HEK293T (cell line): ENCODE data around the gene CCDC86.

ENCODE experiments used
- CTCF ChIA-PET: fragments of 350-600 bp; formaldehyde crosslinking; extraction: SDS; loops from one replicate; lab custom pipeline; 2021; ENCODE audit warnings: antibody characterized with exemption, inconsistent platforms; lab: Yijun Ruan, JAX
- POLR2A ChIA-PET: fragments of 350-600 bp; formaldehyde crosslinking; extraction: SDS; loops from one replicate; lab custom pipeline; 2020; ENCODE audit warnings: antibody characterized with exemption, inconsistent platforms; lab: Yijun Ruan, JAX
- DNase-seq: peaks from one replicate; pipeline ENCODE4 v3.0.0; 2012; ENCODE audit warnings: mixed read lengths; ENCODE audit errors: extremely low spot score
- ARNT ChIP-seq: fragments of 450-650 bp; IDR thresholded peaks from 2 replicates; pipeline ENCODE4 v1.6.1; 2017; ENCODE audit warnings: mild to moderate bottlenecking
- BHLHE40 ChIP-seq: fragments of 450-650 bp; IDR thresholded peaks from 2 replicates; pipeline ENCODE4 v1.6.1; 2016; ENCODE audit warnings: mild to moderate bottlenecking, moderate library complexity, borderline replicate concordance
- CTBP1 ChIP-seq: fragments of 450-650 bp; IDR thresholded peaks from 2 replicates; pipeline ENCODE4 v1.6.1; 2016; ENCODE audit warnings: borderline replicate concordance
- ELF4 ChIP-seq: fragments of 450-650 bp; IDR thresholded peaks from 2 replicates; pipeline ENCODE4 v1.6.1; 2017; ENCODE audit warnings: antibody characterized with exemption
- FOXA1 ChIP-seq: fragments of 450-650 bp; IDR thresholded peaks from 2 replicates; pipeline ENCODE4 v1.6.1; 2016; ENCODE audit warnings: mild to moderate bottlenecking
- FOXK2 ChIP-seq: fragments of 450-650 bp; IDR thresholded peaks from 2 replicates; pipeline ENCODE4 v1.6.1; 2016; ENCODE audit warnings: mild to moderate bottlenecking
- FOXM1 ChIP-seq: fragments of 450-650 bp; IDR thresholded peaks from 2 replicates; pipeline ENCODE4 v1.6.1; 2017; ENCODE audit warnings: mild to moderate bottlenecking, borderline replicate concordance
- HDGF ChIP-seq: fragments of 450-650 bp; IDR thresholded peaks from 2 replicates; pipeline ENCODE4 v1.6.1; 2017; ENCODE audit warnings: antibody characterized with exemption, borderline replicate concordance
- L3MBTL2 ChIP-seq: fragments of 450-650 bp; conservative IDR thresholded peaks from 2 replicates; pipeline ENCODE4 v1.6.1; 2016; ENCODE audit warnings: mild to moderate bottlenecking
- LEF1 ChIP-seq: fragments of 450-650 bp; IDR thresholded peaks from 2 replicates; pipeline ENCODE4 v1.6.1; 2017; ENCODE audit warnings: mild to moderate bottlenecking, borderline replicate concordance
- NFRKB ChIP-seq: fragments of 450-650 bp; IDR thresholded peaks from 2 replicates; pipeline ENCODE4 v1.6.1; 2016; ENCODE audit warnings: mild to moderate bottlenecking, moderate library complexity
- PKNOX1 ChIP-seq: fragments of 450-650 bp; IDR thresholded peaks from 2 replicates; pipeline ENCODE4 v1.6.1; 2016
- SP1 ChIP-seq: fragments of 450-650 bp; IDR thresholded peaks from 2 replicates; pipeline ENCODE4 v1.6.1; 2017
- SUZ12 ChIP-seq: fragments of 450-650 bp; IDR thresholded peaks from 2 replicates; pipeline ENCODE4 v1.6.1; 2016; ENCODE audit warnings: mild to moderate bottlenecking
- TARDBP ChIP-seq: fragments of 450-650 bp; IDR thresholded peaks from 2 replicates; pipeline ENCODE4 v1.6.1; 2016
- ZNF384 ChIP-seq: fragments of 450-650 bp; IDR thresholded peaks from 2 replicates; pipeline ENCODE4 v1.6.1; 2016

Gene CCDC86, protein sequence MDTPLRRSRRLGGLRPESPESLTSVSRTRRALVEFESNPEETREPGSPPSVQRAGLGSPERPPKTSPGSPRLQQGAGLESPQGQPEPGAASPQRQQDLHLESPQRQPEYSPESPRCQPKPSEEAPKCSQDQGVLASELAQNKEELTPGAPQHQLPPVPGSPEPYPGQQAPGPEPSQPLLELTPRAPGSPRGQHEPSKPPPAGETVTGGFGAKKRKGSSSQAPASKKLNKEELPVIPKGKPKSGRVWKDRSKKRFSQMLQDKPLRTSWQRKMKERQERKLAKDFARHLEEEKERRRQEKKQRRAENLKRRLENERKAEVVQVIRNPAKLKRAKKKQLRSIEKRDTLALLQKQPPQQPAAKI

DNA sequence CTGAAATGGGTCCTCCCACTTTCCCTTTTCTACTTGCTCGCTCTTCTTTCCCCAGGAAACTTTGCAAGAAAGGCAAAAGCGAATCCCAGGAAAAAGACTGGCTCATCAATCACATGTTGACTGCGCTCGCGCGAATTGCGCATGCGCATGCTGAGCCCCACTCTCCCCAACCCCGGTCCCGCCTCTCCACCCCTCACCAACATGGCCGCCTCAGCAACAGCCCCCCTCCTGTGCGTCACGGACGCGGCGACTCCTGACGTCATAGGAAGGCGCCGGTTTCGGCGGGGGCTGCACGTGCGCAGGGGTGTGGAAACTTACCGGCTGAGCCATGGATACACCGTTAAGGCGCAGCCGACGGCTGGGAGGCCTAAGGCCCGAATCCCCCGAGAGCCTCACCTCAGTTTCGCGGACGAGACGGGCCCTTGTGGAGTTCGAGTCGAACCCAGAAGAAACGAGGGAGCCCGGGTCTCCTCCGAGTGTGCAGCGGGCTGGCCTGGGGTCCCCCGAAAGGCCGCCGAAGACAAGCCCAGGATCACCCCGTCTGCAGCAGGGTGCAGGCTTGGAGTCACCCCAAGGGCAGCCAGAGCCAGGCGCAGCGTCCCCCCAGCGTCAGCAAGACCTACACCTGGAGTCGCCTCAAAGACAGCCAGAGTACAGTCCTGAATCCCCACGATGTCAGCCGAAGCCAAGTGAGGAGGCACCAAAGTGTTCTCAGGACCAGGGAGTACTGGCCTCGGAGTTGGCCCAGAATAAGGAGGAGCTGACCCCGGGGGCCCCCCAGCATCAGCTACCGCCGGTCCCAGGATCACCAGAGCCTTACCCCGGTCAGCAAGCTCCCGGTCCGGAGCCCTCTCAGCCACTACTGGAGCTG lies at the start of gene CCDC86:
CCDC86 (plus strand) TSS at position 317 of the 871 bp plus-strand sequence; CDS start at position 329, 12 bp downstream.
- ChIA-PET CTCF (no interaction called here), POLR2A (interaction anchor here (0.6 to 1.4 kb wide), 3 partner anchors 10 to 72 kb away, joined by 3 to 8 read pairs (median 4); partner anchors contain the start of gene TMEM109)
- TF ChIP-seq FOXK2 (peak; percentile 86), ARNT (peak; percentile 58; the same call in 1 of the 2 replicates), TARDBP (no peak), PKNOX1 (peak; percentile 95), BHLHE40 (peak; percentile 67), L3MBTL2 (peak; percentile 96)
- DNase-seq, result peak; percentile 99

- POLR2A ChIA-PET, result no interaction called here
- CTCF ChIA-PET, result no interaction called here
- DNase-seq, result no peak
- TF ChIP-seq ELF4, result no peak
- no peak for TF ChIP-seq HDGF
- no peak for TF ChIP-seq SP1
- no peak for TF ChIP-seq FOXM1
- no peak for TF ChIP-seq SUZ12
- TF ChIP-seq NFRKB, result no peak
- TF ChIP-seq L3MBTL2, result no peak
- no peak for TF ChIP-seq PKNOX1
- no peak for TF ChIP-seq CTBP1
- no peak for TF ChIP-seq ARNT
- no peak for TF ChIP-seq FOXA1
- TF ChIP-seq TARDBP, result no peak
- TF ChIP-seq LEF1, result no peak
Observed at GRCh38 chr11:60792521-60792920, 49.4 kb upstream of the CCDC86 start.

- CTCF ChIA-PET, result interaction anchor here (1.6 kb wide), 1 partner anchor 36 kb away, joined by 5 read pairs; no protein-coding TSS in a partner anchor
- TF ChIP-seq LEF1 (no peak), ARNT (no peak), ZNF384 (no peak), BHLHE40 (no peak), ELF4 (no peak), SUZ12 (no peak), HDGF (no peak)
- DNase-seq, result no peak
- POLR2A ChIA-PET, result no interaction called here
Observed at GRCh38 chr11:60795291-60795690, 46.6 kb upstream of the CCDC86 start.

GRCh38 chr11:60797846-60798630 lies 43.9 kb upstream of the CCDC86 start:
- no peak for TF ChIP-seq HDGF
- no peak for TF ChIP-seq FOXA1
- no peak for TF ChIP-seq L3MBTL2
- no peak for DNase-seq
- ChIA-PET CTCF (no interaction called here), POLR2A (no interaction called here)

- no peak for TF ChIP-seq FOXK2
- TF ChIP-seq ELF4, result no peak
- no peak for TF ChIP-seq BHLHE40
- no peak for TF ChIP-seq ZNF384
- TF ChIP-seq FOXM1, result no peak
- no peak for TF ChIP-seq NFRKB
- TF ChIP-seq SP1, result no peak
- no peak for TF ChIP-seq FOXA1
- TF ChIP-seq LEF1, result no peak
- TF ChIP-seq HDGF, result no peak
- TF ChIP-seq ARNT, result no peak
Observed at GRCh38 chr11:60798631-60799030, 43.3 kb upstream of the CCDC86 start.

DNA sequence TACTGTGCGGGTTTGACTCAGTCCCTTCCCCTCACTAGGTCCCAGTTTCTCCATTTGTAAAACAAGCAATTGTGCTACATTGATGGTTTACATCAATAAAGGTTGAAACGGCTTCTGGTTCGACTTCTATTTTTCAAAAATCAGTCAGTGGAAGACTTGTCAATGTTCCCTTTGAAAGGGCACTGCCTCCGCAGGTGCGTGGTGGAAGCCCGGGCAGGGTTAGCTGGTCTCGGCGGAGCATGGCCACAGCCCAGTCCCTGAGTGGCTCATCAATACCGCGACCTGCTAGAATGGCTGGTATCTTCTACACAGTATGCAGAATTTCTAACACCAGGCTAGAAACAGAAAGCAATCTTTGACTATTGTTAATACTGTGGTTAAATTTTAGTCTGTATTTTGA lies 40.7 kb upstream of the CCDC86 start:
- DNase-seq, result no peak
- TF ChIP-seq ELF4 (no peak), TARDBP (no peak), BHLHE40 (no peak), NFRKB (no peak), CTBP1 (no peak), FOXK2 (no peak)
- ChIA-PET CTCF (no interaction called here), POLR2A (no interaction called here)

More at GRCh38 chr11:60798631-60799030, 43.3 kb upstream of the CCDC86 start:
- ChIA-PET CTCF (no interaction called here), POLR2A (no interaction called here)
- DNase-seq, result no peak
